Stimulated activated CD4-positive, alpha-beta T cell treated with anti-CD3 and anti-CD28 coated beads, Interleukin-15, amount 100 ng/mL, for 48 hours (primary cell): Measurements from ENCODE around the gene LGSN.
"Not testable (repeated sequence)": the region's sequence is repeated elsewhere in the genome, so short reads cannot be mapped to it uniquely, and the experiment has no call there.

ENCODE experiments used
- DNase-seq, 2 donors: peaks; one replicate each; pipeline ENCODE4 v3.0.0-alpha.2; 2020; ENCODE audit warnings: low read depth in 2 of 2

LGSN gene

GRCh38 chr6:63305277-63305676 is 14.5 kb downstream of the LGSN start:
- DNase-seq, result no peak

- no peak for DNase-seq
Measured at GRCh38 chr6:63303476-63303875, 16.3 kb downstream of the LGSN start.

- no peak for DNase-seq
Measured at GRCh38 chr6:63299667-63300066, 20.1 kb downstream of the LGSN start.

GRCh38 chr6:63295553-63296194 is 24.1 kb downstream of the LGSN start:
- DNase-seq, result no peak

GRCh38 chr6:63290492-63291058 is 29.2 kb downstream of the LGSN start:
- DNase-seq, result no peak

GRCh38 chr6:63289269-63289872 is 30.4 kb downstream of the LGSN start:
- no peak for DNase-seq

- no peak for DNase-seq
Measured at GRCh38 chr6:63280639-63281180, 39.1 kb downstream of the LGSN start.

GRCh38 chr6:63278916-63279315 is 40.9 kb downstream of the LGSN start:
- DNase-seq, result no peak

GRCh38 chr6:63275953-63276352 is 43.8 kb downstream of the LGSN start:
- no peak for DNase-seq

GRCh38 chr6:63274795-63275430 is 44.9 kb downstream of the LGSN start:
- not testable (repeated sequence) for DNase-seq

- no peak for DNase-seq
Measured at GRCh38 chr6:63272397-63272796, 47.4 kb downstream of the LGSN start.

GRCh38 chr6:63269470-63269869 is 50.3 kb downstream of the LGSN start:
- DNase-seq, result no peak

- DNase-seq, result no peak
Measured at GRCh38 chr6:63268574-63268973, 51.2 kb downstream of the LGSN start.

- DNase-seq, result no peak
Measured at GRCh38 chr6:63267828-63268227, 52.0 kb downstream of the LGSN start.

GRCh38 chr6:63267046-63267445 is 52.7 kb downstream of the LGSN start:
- no peak for DNase-seq

- DNase-seq, result no peak
Measured at GRCh38 chr6:63263444-63263843, 56.3 kb downstream of the LGSN start.

- DNase-seq, result no peak
Measured at GRCh38 chr6:63261820-63262219, 58.0 kb downstream of the LGSN start.

- DNase-seq, result no peak
Measured at GRCh38 chr6:63259153-63259552, 60.6 kb downstream of the LGSN start.

GRCh38 chr6:63249875-63250482 is 69.8 kb downstream of the LGSN start:
- DNase-seq, result no peak

GRCh38 chr6:63246581-63246980 is 73.2 kb downstream of the LGSN start:
- no peak for DNase-seq

GRCh38 chr6:63245909-63246308 is 73.9 kb downstream of the LGSN start:
- no peak for DNase-seq

- DNase-seq, result no peak
Measured at GRCh38 chr6:63245420-63245819, 74.4 kb downstream of the LGSN start.
